Thoracic aorta (tissue), 2 donors: ENCODE measurements around the gene RNF135. TPM values are rescaled to one million over a fixed set of nuclear protein-coding genes. Genes with fewer than 3 reads are reported as not detected.

ENCODE experiments used
- ATAC-seq: fragments of 150-250 bp; one replicate; pipeline ENCODE4 v1.8.0; 2017; ENCODE audit warnings: low read depth; ENCODE audit not compliant: insufficient number of reproducible peaks, low FRiP score
- DNase-seq: peaks from one replicate; pipeline ENCODE4 v3.0.0-alpha.2; 2020; ENCODE audit warnings: low spot score
- H3K27ac ChIP-seq, 2 donors: fragments of 200-600 bp; sonication (generic); 1 replicate in 1 of 2; 2 replicates in 1 of 2; pipeline ENCODE4 v1.5.1; 2016; ENCODE audit warnings: mild to moderate bottlenecking in 2 of 2, moderate library complexity in 2 of 2
- H3K27me3 ChIP-seq: fragments of 200-600 bp; sonication (generic); replicated peaks from 2 replicates; pipeline ENCODE4 v1.6.0; 2016; ENCODE audit warnings: mild to moderate bottlenecking; ENCODE audit not compliant: insufficient read depth
- H3K36me3 ChIP-seq: fragments of 200-600 bp; sonication (generic); one replicate; pipeline ENCODE4 v1.5.1; 2016
- H3K4me1 ChIP-seq, 2 donors: fragments of 200-600 bp; sonication (generic); 1 replicate in 1 of 2; 2 replicates in 1 of 2; pipeline versions ENCODE4 v1.5.1 to v1.6.0; 2016; ENCODE audit warnings: low read depth in 2 of 2, mild to moderate bottlenecking in 1 of 2; ENCODE audit not compliant: control insufficient read depth in 1 of 2
- H3K4me3 ChIP-seq: fragments of 200-600 bp; sonication (generic); 2 replicates; pipeline ENCODE4 v1.5.1; 2016; ENCODE audit warnings: mild to moderate bottlenecking
- H3K9me3 ChIP-seq: fragments of 200-600 bp; sonication (generic); 2 replicates; pipeline ENCODE4 v1.5.1; 2016
- total RNA-seq, 2 donors: library from RNA; depleted of rRNA; stranded (reverse); fragments of >200 nt; gene quantifications; one replicate each; pipeline versions ENCODE4 v1.1.0 to v1.2.3, GENCODE V29; 2016
- TF ChIP-seq, protein P1 (sequence below): fragments of 200-600 bp; sonication (generic); IDR thresholded peaks from one replicate; pipeline ENCODE4 v1.5.1; 2019; ENCODE audit warnings: antibody characterized with exemption

RNF135 gene
- total RNA-seq, 2 donors from 2014 or later: 37.7 to 45.8 TPM

DNA sequence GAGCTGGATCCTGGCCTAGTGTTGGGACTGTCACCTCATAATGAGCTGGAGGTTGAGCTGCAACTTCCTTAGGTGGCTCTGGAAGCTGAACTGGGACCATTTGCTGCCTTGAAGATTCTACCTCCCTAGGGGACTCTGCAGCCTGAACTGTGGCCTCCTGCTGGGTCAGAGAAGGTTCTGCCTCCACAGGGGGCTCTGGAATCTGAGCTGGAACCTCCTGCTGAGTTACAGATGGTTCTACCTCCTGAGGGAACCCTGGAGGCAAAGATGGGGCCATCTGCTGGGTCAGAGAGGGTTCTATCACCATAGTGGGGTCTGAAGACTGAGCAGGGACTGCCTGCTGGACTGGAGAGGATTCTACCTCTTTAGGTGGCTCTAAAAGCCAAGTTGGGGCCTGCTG, 77.3 kb downstream of the RNF135 start:
- no peak for ATAC-seq
- TF ChIP-seq, protein P1, sequence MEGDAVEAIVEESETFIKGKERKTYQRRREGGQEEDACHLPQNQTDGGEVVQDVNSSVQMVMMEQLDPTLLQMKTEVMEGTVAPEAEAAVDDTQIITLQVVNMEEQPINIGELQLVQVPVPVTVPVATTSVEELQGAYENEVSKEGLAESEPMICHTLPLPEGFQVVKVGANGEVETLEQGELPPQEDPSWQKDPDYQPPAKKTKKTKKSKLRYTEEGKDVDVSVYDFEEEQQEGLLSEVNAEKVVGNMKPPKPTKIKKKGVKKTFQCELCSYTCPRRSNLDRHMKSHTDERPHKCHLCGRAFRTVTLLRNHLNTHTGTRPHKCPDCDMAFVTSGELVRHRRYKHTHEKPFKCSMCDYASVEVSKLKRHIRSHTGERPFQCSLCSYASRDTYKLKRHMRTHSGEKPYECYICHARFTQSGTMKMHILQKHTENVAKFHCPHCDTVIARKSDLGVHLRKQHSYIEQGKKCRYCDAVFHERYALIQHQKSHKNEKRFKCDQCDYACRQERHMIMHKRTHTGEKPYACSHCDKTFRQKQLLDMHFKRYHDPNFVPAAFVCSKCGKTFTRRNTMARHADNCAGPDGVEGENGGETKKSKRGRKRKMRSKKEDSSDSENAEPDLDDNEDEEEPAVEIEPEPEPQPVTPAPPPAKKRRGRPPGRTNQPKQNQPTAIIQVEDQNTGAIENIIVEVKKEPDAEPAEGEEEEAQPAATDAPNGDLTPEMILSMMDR: no peak
- Histone ChIP-seq H3K4me1 (peaks cover 0 to 20% of the 10 kb centered on the region in 2 donors), H3K9me3 (no peaks in the 10 kb centered on the region), H3K27ac (no peak overlapping the region), H3K36me3 (no peaks in the 10 kb centered on the region), H3K4me3 (no peak overlapping the region), H3K27me3 (no peaks in the 10 kb centered on the region)
- DNase-seq: no peak

DNA sequence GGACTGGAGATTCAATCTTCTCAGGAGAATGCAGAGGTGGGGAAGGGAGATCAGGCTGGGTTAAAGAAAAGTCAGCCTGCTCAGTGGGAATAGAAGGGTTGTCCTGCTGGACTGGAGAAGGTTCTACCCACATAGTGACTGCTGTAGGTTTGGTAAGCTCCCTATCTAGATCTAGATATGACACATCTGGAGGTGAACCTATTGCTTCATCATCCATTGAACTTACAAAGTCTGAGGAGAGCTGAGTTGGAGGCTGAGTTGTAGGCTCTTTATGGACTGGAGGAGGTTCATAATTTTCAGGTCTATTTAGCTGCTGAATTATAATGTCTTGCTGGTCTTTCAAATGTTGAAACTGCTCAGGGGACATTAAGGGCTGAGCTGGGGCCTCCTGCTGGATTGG, 77.9 kb downstream of the RNF135 start:
- H3K4me3 ChIP-seq: no peak overlapping the region
- peaks cover 0 to 20% of the 10 kb centered on the region in 2 donors for H3K4me1 ChIP-seq
- H3K36me3 ChIP-seq: no peaks in the 10 kb centered on the region
- DNase-seq: no peak
- no peak overlapping the region for H3K27ac ChIP-seq
- H3K9me3 ChIP-seq: no peaks in the 10 kb centered on the region
- no peaks in the 10 kb centered on the region for H3K27me3 ChIP-seq
- no peak for ATAC-seq
- TF ChIP-seq, protein P1: no peak

Other genes starting within 250 kb of the RNF135 start
- 10 to 100 TPM; 13.0 to 16.4 TPM for gene CRLF3, start 146.3 kb upstream of the RNF135 start, total RNA-seq
- 1 to 10 TPM in 1 of 2 donors, under 1 TPM in 1; 0.81 to 1.3 TPM for gene ATAD5, start 139.1 kb upstream of the RNF135 start, total RNA-seq
- gene TEFM, start 64.8 kb upstream of the RNF135 start, total RNA-seq: 10 to 100 TPM in 1 of 2 donors, 1 to 10 TPM in 1; 9.1 to 22.8 TPM
- gene ADAP2, start 49.1 kb upstream of the RNF135 start, total RNA-seq: 10 to 100 TPM; 38.3 to 69.2 TPM
- gene NF1, start 123.9 kb downstream of the RNF135 start, total RNA-seq: 100 to 1,000 TPM in 1 of 2 donors, 10 to 100 TPM in 1; 60.9 to 105 TPM